OCI-LY7 (cell line): Measurements from ENCODE around the gene RSKR. TPM values are rescaled to one million over a fixed set of nuclear protein-coding genes. Genes with fewer than 3 reads are reported as not detected.

Experiments
- BruUV-seq: library from RNA; stranded (reverse); fragments of 400-500 nt; replicated peaks from 2 replicates; lab custom pipeline; 2021; lab: Mats Ljungman, UMichigan
- CTCF ChIA-PET: fragments of 300-600 bp; sonication (Branson Sonifier 250); formaldehyde crosslinking; loops from one replicate; lab custom pipeline; 2022; ENCODE audit warnings: antibody characterized with exemption; ENCODE audit not compliant: unreplicated experiment; lab: Charles Lee
- POLR2A ChIA-PET: fragments of 300-600 bp; sonication (Branson Sonifier 250); formaldehyde crosslinking; loops from one replicate; lab custom pipeline; 2022; ENCODE audit warnings: antibody characterized with exemption; lab: Charles Lee
- DNase-seq: peaks from one replicate; pipeline ENCODE4 v3.0.0-alpha.2; 2015; ENCODE audit warnings: low spot score
- H2AFZ ChIP-seq: fragments of 200-600 bp; sonication (generic), shearing (Covaris generic); 2 replicates; pipeline ENCODE4 v1.6.1; 2014; ENCODE audit warnings: mild to moderate bottlenecking, antibody characterized with exemption, low read length, moderate library complexity
- H3K27ac ChIP-seq: fragments of 200-600 bp; sonication (generic); 2 replicates; pipeline ENCODE4 v1.5.1; 2014; ENCODE audit warnings: mixed run types, low read depth, mild to moderate bottlenecking, moderate library complexity, low read length, inconsistent platforms; ENCODE audit not compliant: poor library complexity, severe bottlenecking
- H3K36me3 ChIP-seq: fragments of 200-600 bp; sonication (generic); 2 replicates; pipeline ENCODE4 v1.6.1; 2014; ENCODE audit warnings: mild to moderate bottlenecking, antibody characterized with exemption, low read length, moderate library complexity, mixed read lengths; ENCODE audit not compliant: insufficient read depth
- H3K4me1 ChIP-seq: fragments of 200-600 bp; sonication (generic); 2 replicates; pipeline ENCODE4 v1.5.1; 2014; ENCODE audit warnings: mild to moderate bottlenecking, low read length; ENCODE audit not compliant: insufficient read depth, poor library complexity, severe bottlenecking
- H3K4me2 ChIP-seq: fragments of 200-600 bp; sonication (generic); 2 replicates; pipeline ENCODE4 v1.6.1; 2014; ENCODE audit warnings: mild to moderate bottlenecking, low read length
- H3K4me3 ChIP-seq: fragments of 200-600 bp; sonication (generic); 2 replicates; pipeline ENCODE4 v1.5.1; 2014; ENCODE audit warnings: mild to moderate bottlenecking, low read depth, low read length; ENCODE audit not compliant: poor library complexity, severe bottlenecking
- H3K79me2 ChIP-seq: fragments of 200-600 bp; sonication (generic); 2 replicates; pipeline ENCODE4 v1.6.1; 2016; ENCODE audit warnings: low read depth, mild to moderate bottlenecking, low read length, moderate library complexity, mixed read lengths; ENCODE audit not compliant: insufficient read depth
- H3K9me2 ChIP-seq: fragments of 200-600 bp; sonication (generic); 2 replicates; pipeline ENCODE4 v1.6.1; 2016; ENCODE audit warnings: mild to moderate bottlenecking, low read length, mixed read lengths; ENCODE audit not compliant: insufficient read depth
- H3K9me3 ChIP-seq: fragments of 200-600 bp; sonication (generic); 2 replicates; pipeline ENCODE4 v1.6.1; 2014; ENCODE audit warnings: mild to moderate bottlenecking, mixed run types, low read length, mixed read lengths
- H4K20me1 ChIP-seq: fragments of 200-600 bp; sonication (generic); 2 replicates; pipeline ENCODE4 v1.6.1; 2014; ENCODE audit warnings: mild to moderate bottlenecking, antibody characterized with exemption, low read length, moderate library complexity, mixed read lengths; ENCODE audit not compliant: insufficient read depth
- CTCF ChIP-seq: fragments of 200-600 bp; sonication (generic); conservative IDR thresholded peaks from 2 replicates; pipeline ENCODE4 v1.5.1; 2014; ENCODE audit warnings: mild to moderate bottlenecking, antibody characterized with exemption, low read length, moderate library complexity, mixed read lengths
- EZH2phosphoT487 ChIP-seq: fragments of 200-600 bp; sonication (generic); IDR thresholded peaks from 2 replicates; pipeline ENCODE4 v1.6.1; 2018; ENCODE audit warnings: low read depth, borderline replicate concordance, mild to moderate bottlenecking, mixed run types, antibody characterized with exemption, low read length, moderate library complexity, mixed read lengths
- intact Hi-C: fragments of 100-400 bp; cut with micrococcal nuclease; formaldehyde crosslinking; loops from one replicate; pipeline ENCODE4 v1.10.0; 2022; ENCODE audit not compliant: unreplicated experiment
- total RNA-seq, 2 experiments: library from RNA; depleted of rRNA in 1 of 2; stranded (reverse); fragments of >200 nt in 1 of 2; shearing (Covaris generic) in 1 of 2; gene quantifications; 2 replicates each; pipeline ENCODE4 v1.2.3, GENCODE V29; 2014 to 2022

RSKR gene
- total RNA-seq, 2 experiments from 2014 or later: 30.4 to 59.6 TPM

- Histone ChIP-seq H3K79me2 (peaks cover 35% of the 10 kb centered on the region), H3K9me2 (no peaks in the 10 kb centered on the region), H3K36me3 (peaks cover 53% of the 10 kb centered on the region), H3K4me1 (peaks cover 32% of the 10 kb centered on the region), H3K4me2 (peak overlapping the region; percentile 90), H2AFZ (peak overlapping the region; percentile 60; the same call in 1 of the 2 replicates), H4K20me1 (peaks cover 9% of the 10 kb centered on the region; the same call in 1 of the 2 replicates), H3K9me3 (no peaks in the 10 kb centered on the region), H3K4me3 (peak overlapping the region; percentile 95), H3K27ac (peak overlapping the region; percentile 70)
- ChIA-PET CTCF (interaction anchor here (0.6 to 2.3 kb wide), 3 partner anchors 15 to 155 kb away, joined by 3 to 13 read pairs (median 3); partner anchors contain the start of genes SDF2 and SUPT6H), POLR2A (interaction anchor here (0.6 to 3.3 kb wide), 5 partner anchors 11 to 334 kb away, joined by 3 to 17 read pairs (median 4); partner anchors contain the start of genes SDF2 and SUPT6H)
- no peak for TF ChIP-seq EZH2phosphoT487
- TF ChIP-seq CTCF: no peak
- BruUV-seq: TSS peak; percentile 97
- DNase-seq: no peak
- intact Hi-C loops: no loop called here
Observed at GRCh38 chr17:28645576-28645939, 31.6 kb upstream of the RSKR start.

DNA sequence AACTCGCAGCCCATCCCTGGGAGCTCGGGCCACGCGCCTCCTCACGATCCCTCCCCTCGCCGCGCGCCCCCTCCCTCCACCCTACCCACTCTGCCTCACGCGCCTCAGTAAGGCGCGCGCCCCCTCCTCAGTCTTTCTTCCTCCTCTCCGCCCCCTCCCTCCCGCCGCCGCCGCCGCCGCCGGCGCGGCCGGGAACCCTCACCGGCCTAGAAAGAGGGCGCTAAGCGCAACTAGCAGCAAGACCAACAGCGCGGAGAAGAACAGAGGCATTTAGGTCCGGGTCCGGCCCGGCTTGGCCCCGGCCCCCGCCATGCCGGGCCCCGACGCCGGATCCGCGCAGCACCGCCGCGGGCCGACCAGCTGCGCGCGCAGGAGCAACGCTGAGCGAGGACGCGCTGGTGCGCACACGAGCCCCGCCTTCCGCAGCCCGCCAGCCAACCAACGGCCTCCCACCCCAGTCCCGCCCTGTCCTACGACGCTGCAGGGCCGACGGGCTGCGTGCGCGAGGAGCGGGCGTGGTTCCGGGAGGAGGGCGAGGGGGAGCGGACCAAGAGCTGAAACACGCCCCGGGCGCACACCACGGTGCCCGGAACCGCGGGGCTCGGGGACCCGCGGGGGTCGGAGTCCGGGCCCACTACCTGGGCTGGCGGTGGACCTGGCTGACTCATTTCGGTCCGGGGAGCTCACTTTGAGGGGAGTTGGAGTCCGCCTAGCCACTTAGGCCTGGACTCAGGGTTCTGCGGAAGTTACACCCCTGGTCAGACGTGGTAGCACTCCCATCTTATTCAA lies 31.0 kb upstream of the RSKR start, which contains the start of gene BLTP2:
TSS of gene BLTP2 (minus strand) at position 372 of the 789 bp plus-strand sequence. CDS start at position 270, 102 bp downstream.
- peaks cover 32% of the 10 kb centered on the region for H3K4me1 ChIP-seq
- peak within 1 kb of the TSS; percentile 95 for H3K4me3 ChIP-seq
- no peaks in the 10 kb centered on the region for H3K9me3 ChIP-seq
- TF ChIP-seq EZH2phosphoT487: no peak
- TF ChIP-seq CTCF: no peak
- ChIA-PET POLR2A (interaction anchor here (0.7 to 3.3 kb wide), 7 partner anchors 10 to 1012 kb away, joined by 3 to 17 read pairs (median 4); partner anchors contain the start of genes ALDOC, SDF2 and SUPT6H), CTCF (interaction anchor here (0.6 to 2.3 kb wide), 4 partner anchors 15 to 155 kb away, joined by 3 to 13 read pairs (median 3); partner anchors contain the start of genes SDF2 and SUPT6H)
- H3K79me2 ChIP-seq: peaks cover 37% of the 10 kb centered on the region
- peak within 1 kb of the TSS; percentile 61 for H2AFZ ChIP-seq
- peak within 1 kb of the TSS; percentile 70 for H3K27ac ChIP-seq
- no TSS peak for BruUV-seq
- peaks cover 9% of the 10 kb centered on the region; the same call in 1 of the 2 replicates for H4K20me1 ChIP-seq
- DNase-seq: peak; percentile 97
- intact Hi-C loops: no loop called here
- peak within 1 kb of the TSS; percentile 90 for H3K4me2 ChIP-seq
- no peaks in the 10 kb centered on the region for H3K9me2 ChIP-seq
- peaks cover 57% of the 10 kb centered on the region for H3K36me3 ChIP-seq
